Ovary (tissue), 9 donors: Measurements from ENCODE around the gene RAB37. TPM values are rescaled to one million over a fixed set of nuclear protein-coding genes. Genes with fewer than 3 reads are reported as not detected.

ENCODE experiments used
- DNase-seq, 5 donors: peaks; one replicate each; pipeline ENCODE4 v3.0.0-alpha.2; 2019 to 2020
- H3K27ac ChIP-seq, 2 donors: fragments of 200-600 bp; one replicate each; pipeline versions ENCODE4 v1.5.1 to v1.8.0; 2019 to 2022
- H3K27me3 ChIP-seq: fragments of 200-600 bp; one replicate; pipeline ENCODE4 v1.8.0; 2022
- H3K36me3 ChIP-seq: fragments of 200-600 bp; sonication (generic); one replicate; pipeline ENCODE4 v1.5.1; 2019
- H3K4me1 ChIP-seq: one replicate; pipeline ENCODE4 v1.8.1; 2013; ENCODE audit warnings: mild to moderate bottlenecking, moderate library complexity; ENCODE audit not compliant: insufficient read depth
- H3K4me3 ChIP-seq: fragments of 200-600 bp; sonication (generic); one replicate; pipeline ENCODE4 v1.5.1; 2017
- H3K9me3 ChIP-seq, 2 donors: fragments of 200-600 bp in 1 of 2; sonication (generic) in 1 of 2; one replicate each; pipeline versions ENCODE4 v1.5.1 to v1.8.1; 2013 to 2019; ENCODE audit warnings: mild to moderate bottlenecking in 1 of 2, moderate library complexity in 1 of 2
- CTCF ChIP-seq, 3 donors: fragments of 450-650 bp in 2 of 3; fragments of 200-600 bp in 1 of 3; IDR thresholded peaks; one replicate each; pipeline versions ENCODE4 v1.5.1 to v1.8.0; 2016 to 2022; ENCODE audit warnings: antibody characterized with exemption in 3 of 3, mild to moderate bottlenecking in 1 of 3
- EP300 ChIP-seq: sonication (generic); formaldehyde crosslinking; IDR thresholded peaks from one replicate; pipeline ENCODE4 v1.6.1; 2017; ENCODE audit warnings: antibody characterized with exemption
- POLR2A ChIP-seq: fragments of 450-650 bp; IDR thresholded peaks from one replicate; pipeline ENCODE4 v1.6.1; 2017; ENCODE audit warnings: antibody characterized with exemption, mild to moderate bottlenecking, moderate library complexity
- WGBS, 3 donors: extraction: QIAGEN DNeasy Blood & Tissue Kit in 1 of 3; methylation state at CpG; one replicate each; pipeline versions ENCODE4 v1.1.5 to v1.1.7; 2013 to 2017; 5-methylcytosine and 5-hydroxymethylcytosine counted together
- intact Hi-C, 4 donors: fragments of 100-400 bp; cut with DNase I; formaldehyde crosslinking; loops; one replicate each; pipeline versions ENCODE4 v1.11.0 to v1.15.1; 2022 to 2023
- polyA plus RNA-seq, 2 donors: library from polyadenylated mRNA; stranded (reverse); fragments of 200-250 nt in 1 of 2; fragments of 350-450 nt in 1 of 2; fragmentation: Illumina TruSeq in 1 of 2; extraction: RNeasy Lipid Tissue Mini Kit (QIAGEN cat#74804) in 1 of 2; gene quantifications; one replicate each; pipeline ENCODE4 v1.2.3, GENCODE V29; 2013 to 2014
- total RNA-seq, 7 donors: library from RNA; depleted of rRNA in 2 of 7; stranded (reverse); fragments of >200 nt in 2 of 7; fragmentation: NEBNext Ultra II Directional in 3 of 7; extraction: Animal tissue kit (Norgen Biotek cat#: 25700) in 3 of 7; gene quantifications; one replicate each; pipeline versions ENCODE4 v1.1.0 to v1.2.4, GENCODE V29; 2016 to 2023
- donor health status: DM: no; HTN: no; CAD: no; lungs with moderate emphysema.
- donor health status: DM: no; HTN: no; CAD: no.
- donor health status: Bipolar disorder and iron deficiency.
- donor health status: DM: yes; HTN: yes; CAD: no.
- donor health status: DM: no; HTN: no; CAD: no.
- donor health status: DM: yes; HTN: yes; CAD: no.

RAB37 gene
- total and polyA plus RNA-seq, 9 donors = 0.45 to 2.4 (median 0.58) TPM; not detected in 2

DNA sequence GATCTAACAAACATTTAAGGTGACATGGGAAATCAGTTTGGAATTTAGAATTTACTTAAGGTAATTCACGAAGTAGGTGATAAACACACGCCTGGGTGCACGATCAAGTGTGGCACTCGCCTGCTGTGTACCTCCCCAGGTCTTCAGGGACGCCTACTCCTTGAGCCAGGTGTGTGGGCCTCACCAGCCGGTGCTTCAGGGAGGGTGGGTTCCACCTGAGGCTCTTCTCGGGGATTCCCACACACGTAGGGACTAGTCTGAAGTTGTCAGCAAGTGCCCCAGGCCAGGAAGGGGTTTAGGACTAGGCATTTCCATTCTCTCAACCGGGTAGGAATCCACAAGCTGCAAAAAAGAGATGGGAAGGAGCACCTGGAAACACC is 48.9 kb downstream of the RAB37 start:
- 86 to 90% (median 89%) methylated on average over 9 of the region's 9 CpGs for WGBS, 3 donors
- no peaks in the 10 kb centered on the region for H3K27me3 ChIP-seq
- no peaks in the 10 kb centered on the region for H3K36me3 ChIP-seq
- no peaks in the 10 kb centered on the region for H3K4me1 ChIP-seq
- no peaks in the 10 kb centered on the region for H3K9me3 ChIP-seq
- intact Hi-C loops = no loop called here
- TF ChIP-seq POLR2A (no peak), CTCF (IDR thresholded peaks at IDR 0.05) (no peak), EP300 (no peak)
- H3K4me3 ChIP-seq = no peak overlapping the region
- no peak for DNase-seq
- H3K27ac ChIP-seq = no peak overlapping the region

GRCh38 chr17:74786431-74787055 is 49.5 kb downstream of the RAB37 start:
- Histone ChIP-seq H3K36me3 (no peaks in the 10 kb centered on the region), H3K4me3 (no peak overlapping the region), H3K27ac (no peak overlapping the region), H3K9me3 (no peaks in the 10 kb centered on the region), H3K27me3 (no peaks in the 10 kb centered on the region), H3K4me1 (no peaks in the 10 kb centered on the region)
- DNase-seq = no peak
- intact Hi-C loops = no loop called here
- no peak for TF ChIP-seq EP300
- no peak for TF ChIP-seq CTCF (IDR thresholded peaks at IDR 0.05)
- TF ChIP-seq POLR2A = no peak
- 86 to 91% (median 88%) methylated on average over 16 of the region's 16 CpGs for WGBS, 3 donors

- no peak overlapping the region for H3K4me3 ChIP-seq
- no peak for DNase-seq
- no peaks in the 10 kb centered on the region for H3K9me3 ChIP-seq
- intact Hi-C loops = loop anchor here (2.0 to 10.0 kb wide), 7 partner anchors 72 to 168 kb away; no protein-coding TSS in a partner anchor
- no peak overlapping the region for H3K27ac ChIP-seq
- H3K4me1 ChIP-seq = no peaks in the 10 kb centered on the region
- H3K27me3 ChIP-seq = no peaks in the 10 kb centered on the region
- 84 to 87% (median 86%) methylated on average over 21 of the region's 21 CpGs for WGBS, 3 donors
- H3K36me3 ChIP-seq = no peaks in the 10 kb centered on the region
- TF ChIP-seq CTCF (IDR thresholded peaks at IDR 0.05) (no peak), EP300 (no peak), POLR2A (no peak)
Measured at GRCh38 chr17:74790161-74791058, 53.4 kb downstream of the RAB37 start.

DNA sequence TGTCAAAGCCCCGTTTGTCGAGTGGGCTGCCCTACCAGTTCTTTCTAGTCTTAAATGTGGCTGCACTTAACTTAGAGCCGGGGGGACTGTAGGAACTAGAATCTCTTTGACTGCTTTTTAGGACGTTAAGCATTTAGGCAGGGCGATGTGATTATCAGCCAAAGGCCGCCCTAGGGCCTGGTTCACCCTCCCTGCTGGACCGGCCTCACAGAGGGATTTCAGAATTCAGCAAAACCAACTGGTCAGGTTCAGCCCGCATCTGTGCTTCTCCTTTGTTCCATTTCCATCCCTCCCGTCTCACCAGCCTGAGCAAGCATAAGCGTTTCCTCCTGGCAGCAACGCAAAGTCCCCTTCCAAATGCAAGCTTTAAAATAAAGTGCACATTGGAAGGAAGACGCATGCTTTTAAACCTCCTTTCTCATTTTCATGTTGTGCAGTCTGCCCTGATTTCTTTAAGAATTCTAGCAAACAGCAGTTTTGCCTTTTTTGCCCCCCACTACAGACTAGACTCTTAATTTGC is 55.6 kb downstream of the RAB37 start:
- 89 to 92% (median 89%) methylated on average over 12 of the region's 12 CpGs for WGBS, 3 donors
- H3K27me3 ChIP-seq = no peaks in the 10 kb centered on the region
- H3K36me3 ChIP-seq = no peaks in the 10 kb centered on the region
- TF ChIP-seq POLR2A (no peak), CTCF (IDR thresholded peaks at IDR 0.05) (no peak), EP300 (no peak)
- H3K27ac ChIP-seq = no peak overlapping the region
- no peaks in the 10 kb centered on the region for H3K9me3 ChIP-seq
- intact Hi-C loops = loop anchor here in 3 of 4 donors (5.0 to 10.0 kb wide), 4 partner anchors 70 to 165 kb away; no protein-coding TSS in a partner anchor
- no peaks in the 10 kb centered on the region for H3K4me1 ChIP-seq
- DNase-seq = no peak
- no peak overlapping the region for H3K4me3 ChIP-seq
